Fibroblast of peridontal ligament (primary cell): ENCODE data around the gene CD44.
"Not testable (repeated sequence)": the region's sequence is repeated elsewhere in the genome, so short reads cannot be mapped to it uniquely, and the experiment has no call there.

ENCODE experiments used
- DNase-seq: peaks from one replicate; pipeline ENCODE4 v3.0.0-alpha.2; 2010; ENCODE audit errors: extremely low read depth

The CD44 gene

DNA sequence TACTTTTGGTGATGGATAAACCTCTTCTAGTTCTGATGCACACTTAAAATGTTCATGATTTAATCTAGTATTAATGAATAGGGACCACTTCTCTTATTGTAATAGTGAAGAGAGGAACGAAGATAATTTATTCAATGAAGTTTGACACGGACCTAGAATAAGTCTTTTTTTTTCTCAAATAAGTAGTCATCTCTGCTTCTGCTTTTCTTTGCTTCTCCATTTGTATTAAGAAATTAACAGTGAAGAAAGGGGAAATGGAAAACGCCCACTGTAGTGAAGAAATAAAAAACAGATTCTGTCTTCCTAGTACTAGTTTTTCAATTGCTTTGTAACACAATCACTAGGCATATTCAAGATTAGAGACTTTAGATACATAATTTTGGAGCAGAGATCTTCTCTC lies 73.0 kb downstream of the CD44 start:
- DNase-seq = no peak

GRCh38 chr11:35214226-35214770 lies 75.3 kb downstream of the CD44 start:
- DNase-seq = peak; percentile 37

GRCh38 chr11:35214792-35215193 lies 75.8 kb downstream of the CD44 start:
- DNase-seq = peak; percentile 96

DNA sequence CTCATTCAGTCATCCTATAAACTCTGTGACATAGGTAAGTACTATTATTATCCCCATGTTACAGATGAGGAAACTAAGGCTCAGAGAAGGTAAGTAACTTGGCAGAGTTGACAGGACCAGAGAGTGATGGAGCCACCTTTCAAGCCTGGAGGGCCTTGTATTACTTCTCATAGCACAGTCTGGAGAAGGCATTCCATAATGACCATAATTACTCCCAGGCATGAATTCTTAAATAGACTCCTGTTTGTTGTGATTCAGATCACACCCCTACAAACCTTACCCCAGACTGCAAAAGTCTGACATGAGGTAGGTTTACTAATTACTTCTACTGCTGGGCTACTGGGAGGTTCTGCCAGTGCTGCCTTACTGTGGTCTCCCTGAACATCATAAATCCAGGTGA lies 77.0 kb downstream of the CD44 start:
- DNase-seq = no peak

DNA sequence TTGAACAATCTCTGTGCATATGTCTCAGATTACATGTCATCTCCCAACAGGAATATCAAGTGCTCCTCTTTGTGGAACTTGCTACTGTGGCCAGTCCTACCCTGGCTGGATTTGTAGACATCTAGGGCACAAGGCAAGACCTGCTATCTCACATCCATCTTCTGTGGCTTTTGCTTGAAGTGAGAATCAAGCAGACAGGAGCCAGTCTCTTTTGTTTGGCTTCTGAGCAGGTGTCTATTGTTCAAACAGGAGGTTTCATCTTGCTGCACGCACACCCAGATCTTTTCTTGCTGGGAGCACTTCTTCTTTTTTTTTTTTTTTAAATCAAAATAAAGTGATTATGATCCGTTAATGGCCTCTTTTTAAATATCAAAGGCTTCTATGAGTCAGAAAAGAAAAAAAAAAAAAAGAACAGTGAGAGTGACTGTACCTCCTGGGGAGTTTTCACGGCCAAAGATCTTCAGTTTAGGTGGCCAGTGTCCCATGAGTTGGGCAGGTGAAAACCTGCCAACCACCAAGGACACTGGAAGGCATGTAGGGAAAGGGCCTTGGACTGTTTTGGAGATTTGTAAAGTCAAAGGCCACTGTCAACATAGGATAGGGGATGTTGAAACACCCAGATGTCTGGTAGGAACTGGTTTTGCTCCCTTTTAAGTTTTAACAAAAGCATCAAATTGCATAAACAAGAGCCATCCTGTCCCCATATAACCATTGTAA lies 78.1 kb downstream of the CD44 start:
- no peak for DNase-seq

DNA sequence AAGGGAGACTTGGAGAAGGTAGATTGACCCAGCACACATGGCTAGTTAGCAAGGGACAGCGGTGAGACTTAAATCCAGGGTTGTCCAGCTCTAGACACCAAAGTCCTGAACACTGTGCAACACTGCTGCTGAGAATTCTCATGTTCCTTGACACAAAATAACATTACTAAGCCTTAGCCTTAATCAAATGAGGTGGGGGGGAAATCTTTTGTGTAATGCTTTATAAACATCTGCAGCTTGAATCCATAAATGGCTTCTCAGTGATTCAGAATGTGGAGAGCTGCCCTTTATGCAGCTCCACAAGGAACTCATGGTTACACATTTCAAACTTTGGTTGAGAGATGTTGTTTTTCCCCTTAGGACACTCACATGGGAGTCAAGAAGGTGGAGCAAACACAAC lies 80.0 kb downstream of the CD44 start:
- peak; percentile 88 for DNase-seq

DNA sequence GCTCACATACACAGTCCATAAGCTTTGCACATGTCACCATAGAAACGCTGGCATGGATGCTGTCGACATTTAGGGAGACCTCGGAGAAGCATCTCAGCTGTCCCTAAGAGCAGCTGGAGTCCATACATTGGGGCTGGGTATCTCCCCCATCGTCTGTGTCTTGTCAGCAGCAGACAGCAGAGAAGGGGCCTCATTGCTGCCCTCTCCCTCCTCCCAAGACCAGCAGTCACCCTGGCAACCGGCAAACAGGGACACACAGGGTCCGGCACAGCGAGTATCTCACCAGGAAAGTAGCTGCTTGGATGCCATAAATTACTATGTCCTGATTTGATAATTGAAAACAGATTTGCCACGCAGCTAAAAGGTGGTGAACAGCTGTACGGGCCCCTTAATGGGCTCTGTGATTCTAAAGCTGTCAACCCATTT lies 84.4 kb downstream of the CD44 start:
- peak; percentile 67 for DNase-seq

DNA sequence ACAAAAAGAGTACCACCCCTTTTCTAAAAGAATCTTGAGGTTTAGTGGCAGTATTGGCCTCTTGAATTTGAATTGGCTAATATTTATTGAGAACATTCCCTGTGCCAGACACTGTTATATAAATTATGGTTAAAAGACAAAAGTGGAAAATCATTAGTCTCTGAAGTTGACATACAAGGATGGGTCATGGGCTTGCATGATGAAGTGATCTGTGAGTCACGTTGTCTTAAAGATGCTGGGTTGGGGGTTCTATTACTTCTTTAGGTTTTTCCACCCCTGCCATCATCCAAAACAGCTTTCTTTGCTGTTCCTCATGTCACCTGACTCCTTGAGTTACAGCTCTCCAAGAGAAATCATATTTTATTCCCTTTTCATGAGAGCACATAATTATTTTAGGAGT lies 85.0 kb downstream of the CD44 start:
- no peak for DNase-seq

- no peak for DNase-seq
These were observed 87.1 kb downstream of the CD44 start for GRCh38 chr11:35225946-35226520.

DNA sequence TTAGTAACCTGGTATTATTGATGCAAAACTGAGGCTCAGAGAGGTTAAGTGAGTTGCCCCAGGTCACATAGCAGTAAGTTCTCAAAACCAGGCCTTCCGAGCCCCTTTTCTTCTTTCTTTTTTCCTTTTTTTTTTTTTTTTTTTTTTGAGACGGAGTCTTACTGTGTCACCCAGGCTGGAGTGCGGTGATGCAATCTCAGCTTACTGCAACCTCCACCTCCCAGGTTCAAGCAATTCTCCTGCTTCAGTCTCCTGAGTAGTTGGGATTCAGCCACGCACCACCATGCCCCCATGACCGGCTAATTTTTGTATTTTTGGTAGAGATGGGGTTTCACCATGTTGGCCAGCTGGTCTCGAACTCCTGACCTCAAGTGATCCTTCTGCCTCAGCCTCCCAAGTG lies 87.8 kb downstream of the CD44 start:
- DNase-seq = not testable (repeated sequence)

GRCh38 chr11:35227576-35228327 lies 88.8 kb downstream of the CD44 start:
- DNase-seq = no peak

GRCh38 chr11:35228328-35228725 lies 89.4 kb downstream of the CD44 start:
- DNase-seq = no peak

- no peak for DNase-seq
These were observed 91.4 kb downstream of the CD44 start for GRCh38 chr11:35230388-35230787.

- DNase-seq = no peak
These were observed 92.3 kb downstream of the CD44 start for GRCh38 chr11:35231076-35231860.

GRCh38 chr11:35232891-35233330 lies 93.9 kb downstream of the CD44 start:
- DNase-seq = peak; percentile 59

- DNase-seq = no peak
These were observed 94.5 kb downstream of the CD44 start for GRCh38 chr11:35233518-35233917.

DNA sequence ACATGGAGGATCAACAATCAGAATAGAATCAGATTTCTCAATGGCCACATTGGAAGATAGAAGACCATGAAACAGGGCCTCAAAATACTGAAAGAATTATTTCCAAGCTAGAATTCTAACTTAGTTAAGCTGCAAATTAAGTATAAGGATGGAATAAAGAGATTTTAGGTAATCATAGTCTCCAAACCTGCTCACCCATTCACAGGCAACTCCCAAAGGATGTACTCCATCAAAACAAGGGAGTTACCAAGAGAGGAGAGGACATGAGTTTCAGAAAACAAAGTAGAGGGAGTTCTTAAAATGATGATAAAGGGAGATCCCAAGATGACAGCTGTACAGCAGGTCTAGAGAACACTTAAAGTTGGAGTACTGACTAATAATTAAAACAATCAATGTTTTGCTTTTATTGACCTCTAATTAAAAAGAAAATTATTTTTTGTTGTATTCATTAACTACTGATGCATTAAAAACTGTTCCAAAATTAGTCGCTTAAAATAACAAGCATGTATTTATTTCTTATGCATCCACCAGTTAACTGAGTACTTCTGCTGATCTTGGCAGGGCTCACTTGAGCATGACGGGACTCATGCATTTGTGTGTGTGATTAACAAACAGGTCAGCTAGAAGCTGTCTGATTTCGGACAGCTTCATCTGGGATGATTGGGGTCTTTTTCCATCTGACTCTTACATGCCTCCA lies 95.6 kb downstream of the CD44 start:
- no peak for DNase-seq

DNA sequence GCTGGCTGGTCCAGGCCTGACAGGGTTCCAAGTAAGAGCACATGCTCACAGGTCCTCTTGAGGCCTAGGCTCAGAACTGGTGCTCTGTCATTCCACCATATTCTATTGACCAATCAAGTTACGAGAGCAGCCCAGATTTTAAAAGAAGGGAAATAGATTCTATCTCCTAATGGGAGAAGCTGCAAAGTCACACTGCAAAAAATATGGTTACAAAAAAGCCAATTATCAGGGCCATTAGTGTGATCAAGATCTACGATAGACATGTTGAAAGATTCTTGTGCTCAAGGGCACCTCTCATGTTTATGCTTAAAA lies 96.1 kb downstream of the CD44 start:
- DNase-seq = no peak

DNA sequence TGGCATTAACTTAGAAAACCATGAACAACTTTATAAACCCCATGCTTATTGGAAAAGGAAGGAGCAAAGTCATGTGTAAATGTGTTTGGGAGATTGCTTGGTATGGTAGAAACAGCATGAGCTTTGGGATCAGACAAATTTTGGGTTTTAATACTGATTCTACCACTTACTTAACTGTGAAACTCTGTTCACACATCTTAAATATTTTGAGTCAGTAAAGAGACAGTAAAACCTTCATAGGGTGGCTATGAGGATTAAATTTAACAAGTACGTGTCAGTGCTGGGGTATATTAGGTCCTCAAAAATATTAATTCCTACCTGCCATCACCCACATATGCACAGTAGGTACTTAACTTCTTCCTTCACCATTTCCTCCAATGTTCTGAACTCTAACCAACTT lies 96.5 kb downstream of the CD44 start:
- no peak for DNase-seq

GRCh38 chr11:35235936-35236666 lies 97.1 kb downstream of the CD44 start:
- peak; percentile 85 for DNase-seq

- DNase-seq = peak; percentile 75
These were observed 97.7 kb downstream of the CD44 start for GRCh38 chr11:35236667-35237003.
